Measurements from ENCODE around the gene NOX5. TPM values are rescaled to one million over a fixed set of nuclear protein-coding genes. Genes with fewer than 3 reads are reported as not detected.

The NOX5 gene
- total RNA-seq, 1 experiment from 2014 or later: not detected

DNA sequence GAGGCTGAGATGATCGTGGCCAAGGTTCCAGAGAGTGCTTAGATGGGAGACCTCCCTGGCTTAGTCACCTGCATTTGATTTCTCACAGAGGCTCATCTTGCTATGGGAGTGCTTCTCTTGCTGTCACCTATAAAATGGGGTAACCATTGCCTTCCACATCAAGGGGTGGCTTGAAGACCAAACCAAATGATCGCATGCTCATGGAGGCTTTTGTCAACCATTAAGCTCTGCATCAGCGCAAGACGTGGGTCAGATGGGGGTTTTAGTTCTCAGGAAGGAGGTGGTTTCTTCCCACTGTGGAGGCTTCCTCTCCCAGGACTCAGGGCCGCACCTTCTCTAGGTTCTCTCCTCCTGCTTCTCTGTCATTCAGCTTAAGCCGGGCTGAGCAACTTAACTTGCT is 27.4 kb upstream of the NOX5 start:
- Histone ChIP-seq H3K27me3 (replicated peaks; ENCODE audit: insufficient read depth, low read depth, low read length, poor library complexity) (no peaks in the 10 kb centered on the region), H3K9me3 (ENCODE audit: low read depth, low read length, poor library complexity, severe bottlenecking) (no peaks in the 10 kb centered on the region), H3K36me3 (ENCODE audit: insufficient read depth, low read length, poor library complexity, severe bottlenecking) (no peaks in the 10 kb centered on the region), H3K27ac (ENCODE audit: low read depth, low read length, poor library complexity, severe bottlenecking) (no peak overlapping the region), H3K4me3 (ENCODE audit: low read depth, low read length, poor library complexity, severe bottlenecking) (no peak overlapping the region), H3K4me1 (ENCODE audit: insufficient read depth, low read length, poor library complexity, severe bottlenecking) (no peaks in the 10 kb centered on the region)
- TF ChIP-seq, protein P1, sequence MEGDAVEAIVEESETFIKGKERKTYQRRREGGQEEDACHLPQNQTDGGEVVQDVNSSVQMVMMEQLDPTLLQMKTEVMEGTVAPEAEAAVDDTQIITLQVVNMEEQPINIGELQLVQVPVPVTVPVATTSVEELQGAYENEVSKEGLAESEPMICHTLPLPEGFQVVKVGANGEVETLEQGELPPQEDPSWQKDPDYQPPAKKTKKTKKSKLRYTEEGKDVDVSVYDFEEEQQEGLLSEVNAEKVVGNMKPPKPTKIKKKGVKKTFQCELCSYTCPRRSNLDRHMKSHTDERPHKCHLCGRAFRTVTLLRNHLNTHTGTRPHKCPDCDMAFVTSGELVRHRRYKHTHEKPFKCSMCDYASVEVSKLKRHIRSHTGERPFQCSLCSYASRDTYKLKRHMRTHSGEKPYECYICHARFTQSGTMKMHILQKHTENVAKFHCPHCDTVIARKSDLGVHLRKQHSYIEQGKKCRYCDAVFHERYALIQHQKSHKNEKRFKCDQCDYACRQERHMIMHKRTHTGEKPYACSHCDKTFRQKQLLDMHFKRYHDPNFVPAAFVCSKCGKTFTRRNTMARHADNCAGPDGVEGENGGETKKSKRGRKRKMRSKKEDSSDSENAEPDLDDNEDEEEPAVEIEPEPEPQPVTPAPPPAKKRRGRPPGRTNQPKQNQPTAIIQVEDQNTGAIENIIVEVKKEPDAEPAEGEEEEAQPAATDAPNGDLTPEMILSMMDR (conservative IDR thresholded peaks at IDR 0.05; ENCODE audit: low read depth, low read length): no peak
- no peak for TF ChIP-seq EZH2 (IDR thresholded peaks at IDR 0.05; ENCODE audit: borderline replicate concordance, low read depth, low read length, poor library complexity, severe bottlenecking)
- ChIA-PET CTCF (no interaction called here), POLR2A (ENCODE audit: low non-redundant PET) (no interaction called here)
- intact Hi-C loops (cut with micrococcal nuclease; ENCODE audit: unreplicated experiment): no loop called here
- BruUV-seq (replicated peaks): no TSS peak
- no peak for DNase-seq (ENCODE audit: low spot score)

DNA sequence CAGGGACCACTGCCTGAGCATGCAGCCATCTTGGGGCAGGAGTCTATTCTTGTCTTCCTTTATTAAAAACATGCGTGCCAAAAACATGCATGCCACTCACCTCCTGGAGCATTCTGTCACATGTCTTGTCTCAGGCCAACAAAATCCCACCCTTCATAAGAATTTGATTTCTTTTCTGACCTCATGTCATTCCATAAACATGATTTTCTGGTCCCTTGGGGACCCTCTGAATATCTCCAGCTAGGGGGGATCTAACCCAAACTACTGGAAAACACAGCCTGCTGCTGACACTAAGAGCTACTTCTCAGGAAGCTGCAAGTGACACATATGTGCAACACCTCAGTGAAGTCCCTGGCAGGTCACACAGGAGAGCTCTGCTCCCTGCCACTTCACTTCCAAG is 26.8 kb upstream of the NOX5 start:
- ChIA-PET CTCF (no interaction called here), POLR2A (ENCODE audit: low non-redundant PET) (no interaction called here)
- no peaks in the 10 kb centered on the region for H3K27me3 ChIP-seq (replicated peaks; ENCODE audit: insufficient read depth, low read depth, low read length, poor library complexity)
- no peak for DNase-seq (ENCODE audit: low spot score)
- TF ChIP-seq, protein P1 (conservative IDR thresholded peaks at IDR 0.05; ENCODE audit: low read depth, low read length): no peak
- no peak for TF ChIP-seq EZH2 (IDR thresholded peaks at IDR 0.05; ENCODE audit: borderline replicate concordance, low read depth, low read length, poor library complexity, severe bottlenecking)
- H3K36me3 ChIP-seq (ENCODE audit: insufficient read depth, low read length, poor library complexity, severe bottlenecking): no peaks in the 10 kb centered on the region
- no peak overlapping the region for H3K4me3 ChIP-seq (ENCODE audit: low read depth, low read length, poor library complexity, severe bottlenecking)
- BruUV-seq (replicated peaks): no TSS peak
- intact Hi-C loops (cut with micrococcal nuclease; ENCODE audit: unreplicated experiment): no loop called here
- H3K9me3 ChIP-seq (ENCODE audit: low read depth, low read length, poor library complexity, severe bottlenecking): no peaks in the 10 kb centered on the region
- H3K4me1 ChIP-seq (ENCODE audit: insufficient read depth, low read length, poor library complexity, severe bottlenecking): no peaks in the 10 kb centered on the region
- no peak overlapping the region for H3K27ac ChIP-seq (ENCODE audit: low read depth, low read length, poor library complexity, severe bottlenecking)

DNA sequence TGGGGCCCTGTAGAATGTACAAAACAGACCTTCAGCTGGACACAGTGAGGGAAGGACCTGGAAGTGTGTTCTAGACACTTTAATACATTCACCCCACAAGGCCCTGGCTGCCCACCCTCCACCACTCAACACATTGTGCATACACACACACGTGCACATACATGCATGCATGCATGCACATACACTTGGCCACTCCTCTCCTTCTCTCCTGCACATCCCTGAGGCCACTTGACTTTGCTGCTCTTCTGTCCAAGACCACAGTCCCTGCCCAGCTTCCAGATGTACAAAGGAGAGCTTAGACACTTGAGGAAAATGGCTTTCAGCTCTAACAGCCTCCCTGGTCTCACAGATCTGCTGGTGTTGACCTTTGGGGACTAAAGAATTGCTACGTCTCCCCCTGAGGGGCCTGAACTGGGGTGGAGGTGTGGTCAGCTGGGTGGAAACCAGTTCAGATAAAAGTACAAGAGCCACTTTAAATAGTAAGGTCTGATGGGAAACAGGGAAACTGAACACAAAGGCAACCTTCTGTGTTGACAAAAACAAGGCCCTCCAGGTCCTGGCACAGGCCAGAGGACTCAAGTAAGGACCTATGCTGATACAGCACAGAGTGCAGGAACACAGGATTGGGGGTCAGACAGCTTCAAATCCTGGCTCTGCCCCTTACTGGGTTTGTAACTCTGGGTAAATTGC is 24.8 kb upstream of the NOX5 start:
- TF ChIP-seq EZH2 (IDR thresholded peaks at IDR 0.05; ENCODE audit: borderline replicate concordance, low read depth, low read length, poor library complexity, severe bottlenecking): no peak
- TF ChIP-seq, protein P1 (conservative IDR thresholded peaks at IDR 0.05; ENCODE audit: low read depth, low read length): no peak
- no peak overlapping the region for H3K27ac ChIP-seq (ENCODE audit: low read depth, low read length, poor library complexity, severe bottlenecking)
- H3K4me3 ChIP-seq (ENCODE audit: low read depth, low read length, poor library complexity, severe bottlenecking): no peak overlapping the region
- H3K9me3 ChIP-seq (ENCODE audit: low read depth, low read length, poor library complexity, severe bottlenecking): no peaks in the 10 kb centered on the region
- no peak for DNase-seq (ENCODE audit: low spot score)
- H3K4me1 ChIP-seq (ENCODE audit: insufficient read depth, low read length, poor library complexity, severe bottlenecking): no peaks in the 10 kb centered on the region
- intact Hi-C loops (cut with micrococcal nuclease; ENCODE audit: unreplicated experiment): no loop called here
- BruUV-seq (replicated peaks): no TSS peak
- ChIA-PET POLR2A (ENCODE audit: low non-redundant PET) (no interaction called here), CTCF (no interaction called here)
- no peaks in the 10 kb centered on the region for H3K27me3 ChIP-seq (replicated peaks; ENCODE audit: insufficient read depth, low read depth, low read length, poor library complexity)
- no peaks in the 10 kb centered on the region for H3K36me3 ChIP-seq (ENCODE audit: insufficient read depth, low read length, poor library complexity, severe bottlenecking)
